Measurements from ENCODE around the gene RPH3AL. TPM values are rescaled to one million over a fixed set of nuclear protein-coding genes. Genes with fewer than 3 reads are reported as not detected.
"Not testable (repeated sequence)": the region's sequence is repeated elsewhere in the genome, so short reads cannot be mapped to it uniquely, and the experiment has no call there.

Gene RPH3AL
- total RNA-seq, 2 experiments from 2014 or later, result 2.4 to 2.8 TPM

DNA sequence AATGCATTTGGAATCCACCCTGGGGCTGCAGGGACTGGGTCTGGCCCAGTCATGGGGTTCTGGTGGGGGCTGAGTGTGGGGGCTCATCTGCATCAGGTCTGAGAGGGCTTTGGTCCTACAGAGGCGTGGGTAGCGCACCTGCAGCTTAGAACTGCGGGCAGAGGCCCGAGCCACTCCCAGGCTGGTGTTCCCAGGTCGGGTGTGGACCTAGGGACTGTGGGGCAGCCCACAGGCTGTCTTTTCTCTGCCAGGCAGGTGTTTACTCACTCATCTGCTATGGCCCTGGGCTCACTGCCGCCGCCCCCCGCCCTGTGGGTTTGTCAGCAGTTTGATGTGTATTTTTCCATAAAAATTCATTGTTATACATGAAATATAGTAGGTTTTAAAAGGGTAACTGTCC is 144.2 kb downstream of the RPH3AL start:
- Mint-ChIP-seq H3K36me3 (ENCODE audit: low read depth) (peaks cover 5% of the 10 kb centered on the region), H3K27me3 (peaks cover 20% of the 10 kb centered on the region), H3K4me1 (ENCODE audit: low read depth) (no peaks in the 10 kb centered on the region), H3K27ac (no peak overlapping the region), H3K4me3 (no peak overlapping the region), H3K9me3 (peaks cover 3% of the 10 kb centered on the region)
- no peak overlapping the region for H3K27ac ChIP-seq (ENCODE audit: low read depth in 1 of 2, low read length in 2 of 2)
- H3K4me3 ChIP-seq (ENCODE audit: low read length), result no peak overlapping the region
- POLR2A ChIA-PET, result no interaction called here
- TF ChIP-seq, protein P1, sequence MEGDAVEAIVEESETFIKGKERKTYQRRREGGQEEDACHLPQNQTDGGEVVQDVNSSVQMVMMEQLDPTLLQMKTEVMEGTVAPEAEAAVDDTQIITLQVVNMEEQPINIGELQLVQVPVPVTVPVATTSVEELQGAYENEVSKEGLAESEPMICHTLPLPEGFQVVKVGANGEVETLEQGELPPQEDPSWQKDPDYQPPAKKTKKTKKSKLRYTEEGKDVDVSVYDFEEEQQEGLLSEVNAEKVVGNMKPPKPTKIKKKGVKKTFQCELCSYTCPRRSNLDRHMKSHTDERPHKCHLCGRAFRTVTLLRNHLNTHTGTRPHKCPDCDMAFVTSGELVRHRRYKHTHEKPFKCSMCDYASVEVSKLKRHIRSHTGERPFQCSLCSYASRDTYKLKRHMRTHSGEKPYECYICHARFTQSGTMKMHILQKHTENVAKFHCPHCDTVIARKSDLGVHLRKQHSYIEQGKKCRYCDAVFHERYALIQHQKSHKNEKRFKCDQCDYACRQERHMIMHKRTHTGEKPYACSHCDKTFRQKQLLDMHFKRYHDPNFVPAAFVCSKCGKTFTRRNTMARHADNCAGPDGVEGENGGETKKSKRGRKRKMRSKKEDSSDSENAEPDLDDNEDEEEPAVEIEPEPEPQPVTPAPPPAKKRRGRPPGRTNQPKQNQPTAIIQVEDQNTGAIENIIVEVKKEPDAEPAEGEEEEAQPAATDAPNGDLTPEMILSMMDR (IDR thresholded peaks at IDR 0.05), result no peak
- no peaks in the 10 kb centered on the region for H3K36me3 ChIP-seq (ENCODE audit: insufficient read depth, low read length)
- no peak for DNase-seq
- H3K9me3 ChIP-seq (ENCODE audit: control insufficient read depth in 1 of 2, insufficient read depth in 1 of 2, low read length in 2 of 2), result peaks cover 0 to 22% of the 10 kb centered on the region in 2 experiments
- ATAC-seq (ENCODE audit: poor library complexity), result no peak
- peaks cover 0 to 9% of the 10 kb centered on the region in 2 experiments for H3K27me3 ChIP-seq (ENCODE audit: control insufficient read depth in 1 of 2, insufficient read depth in 2 of 2, low read length in 2 of 2)
- intact Hi-C loops (cut with DNase I, micrococcal nuclease), result no loop called here
- no peaks in the 10 kb centered on the region for H3K4me1 ChIP-seq (ENCODE audit: insufficient read depth, low read length)
- CTCF ChIA-PET, result no interaction called here

DNA sequence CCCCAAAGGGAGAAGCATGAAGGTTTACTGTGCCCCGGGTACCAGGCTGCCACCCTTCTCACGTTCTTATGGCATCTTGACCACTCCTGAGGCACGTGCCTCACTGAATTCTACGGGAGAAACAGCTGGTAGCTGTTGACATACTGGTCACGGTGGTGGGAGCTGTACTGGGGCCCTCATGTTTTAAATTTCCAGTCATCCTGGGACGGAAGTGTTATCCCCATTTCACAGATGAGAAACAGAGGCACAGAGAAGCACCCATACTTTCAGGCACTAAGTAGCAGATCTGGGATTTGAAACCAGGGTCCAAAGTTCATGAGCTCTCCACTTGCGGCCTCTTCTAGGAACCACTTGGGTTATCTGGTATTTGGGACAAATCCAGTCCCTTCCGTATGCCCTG is 144.8 kb downstream of the RPH3AL start:
- Mint-ChIP-seq H3K4me1 (ENCODE audit: low read depth) (no peaks in the 10 kb centered on the region), H3K36me3 (ENCODE audit: low read depth) (peaks cover 5% of the 10 kb centered on the region), H3K27ac (no peak overlapping the region), H3K4me3 (no peak overlapping the region), H3K27me3 (peaks cover 25% of the 10 kb centered on the region), H3K9me3 (peaks cover 3% of the 10 kb centered on the region)
- CTCF ChIA-PET, result no interaction called here
- POLR2A ChIA-PET, result no interaction called here
- intact Hi-C loops (cut with DNase I, micrococcal nuclease), result no loop called here
- DNase-seq, result no peak
- no peak for ATAC-seq (ENCODE audit: poor library complexity)
- TF ChIP-seq, protein P1 (IDR thresholded peaks at IDR 0.05), result no peak
- Histone ChIP-seq H3K27ac (ENCODE audit: low read depth in 1 of 2, low read length in 2 of 2) (no peak overlapping the region), H3K9me3 (ENCODE audit: control insufficient read depth in 1 of 2, insufficient read depth in 1 of 2, low read length in 2 of 2) (peaks cover 0 to 22% of the 10 kb centered on the region in 2 experiments), H3K27me3 (ENCODE audit: control insufficient read depth in 1 of 2, insufficient read depth in 2 of 2, low read length in 2 of 2) (peaks cover 0 to 9% of the 10 kb centered on the region in 2 experiments), H3K4me3 (ENCODE audit: low read length) (no peak overlapping the region), H3K36me3 (ENCODE audit: insufficient read depth, low read length) (no peaks in the 10 kb centered on the region), H3K4me1 (ENCODE audit: insufficient read depth, low read length) (no peaks in the 10 kb centered on the region)

DNA sequence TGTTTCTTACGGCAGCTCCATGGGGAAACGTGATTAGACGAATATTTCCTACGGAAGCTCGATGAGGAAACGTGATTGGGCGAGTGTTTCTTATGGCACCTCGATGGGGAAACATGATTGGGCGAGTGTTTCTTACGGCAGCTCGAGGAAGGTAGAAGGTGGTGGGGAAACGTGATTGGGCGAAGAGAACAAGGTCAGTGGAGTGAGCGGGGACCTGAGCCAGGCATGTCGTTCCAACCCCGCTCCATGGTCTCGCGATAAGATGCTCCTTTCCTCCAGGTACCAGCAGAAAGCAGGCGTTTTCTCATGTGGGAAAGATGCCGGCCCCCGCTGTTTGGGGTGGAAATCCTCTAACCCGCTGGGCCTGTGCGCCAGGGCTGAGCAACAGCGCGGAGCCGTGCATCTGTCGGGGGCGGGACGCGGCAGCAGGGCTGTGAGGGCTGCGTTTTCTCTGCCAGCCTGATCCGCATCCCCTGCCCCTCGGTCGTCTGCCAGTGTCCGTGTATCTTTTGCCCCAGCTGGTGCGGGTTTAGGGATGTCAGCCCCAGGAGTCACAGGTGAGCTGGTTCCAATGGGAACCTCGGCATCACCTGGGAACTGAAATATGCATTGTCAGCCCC is 145.6 kb downstream of the RPH3AL start:
- CTCF ChIA-PET, result no interaction called here
- Mint-ChIP-seq H3K36me3 (ENCODE audit: low read depth) (peaks cover 3% of the 10 kb centered on the region), H3K27ac (no peak overlapping the region), H3K4me1 (ENCODE audit: low read depth) (no peaks in the 10 kb centered on the region), H3K27me3 (peaks cover 25% of the 10 kb centered on the region), H3K4me3 (no peak overlapping the region), H3K9me3 (peaks cover 3% of the 10 kb centered on the region)
- Histone ChIP-seq H3K27ac (ENCODE audit: low read depth in 1 of 2, low read length in 2 of 2) (no peak overlapping the region), H3K36me3 (ENCODE audit: insufficient read depth, low read length) (no peaks in the 10 kb centered on the region), H3K9me3 (ENCODE audit: control insufficient read depth in 1 of 2, insufficient read depth in 1 of 2, low read length in 2 of 2) (peaks cover 0 to 22% of the 10 kb centered on the region in 2 experiments), H3K4me1 (ENCODE audit: insufficient read depth, low read length) (no peaks in the 10 kb centered on the region), H3K4me3 (ENCODE audit: low read length) (no peak overlapping the region), H3K27me3 (ENCODE audit: control insufficient read depth in 1 of 2, insufficient read depth in 2 of 2, low read length in 2 of 2) (peaks cover 0 to 9% of the 10 kb centered on the region in 2 experiments)
- TF ChIP-seq, protein P1 (IDR thresholded peaks at IDR 0.05), result no peak
- POLR2A ChIA-PET, result no interaction called here
- DNase-seq (no peak), ATAC-seq (ENCODE audit: poor library complexity) (no peak)
- intact Hi-C loops (cut with DNase I, micrococcal nuclease), result no loop called here

DNA sequence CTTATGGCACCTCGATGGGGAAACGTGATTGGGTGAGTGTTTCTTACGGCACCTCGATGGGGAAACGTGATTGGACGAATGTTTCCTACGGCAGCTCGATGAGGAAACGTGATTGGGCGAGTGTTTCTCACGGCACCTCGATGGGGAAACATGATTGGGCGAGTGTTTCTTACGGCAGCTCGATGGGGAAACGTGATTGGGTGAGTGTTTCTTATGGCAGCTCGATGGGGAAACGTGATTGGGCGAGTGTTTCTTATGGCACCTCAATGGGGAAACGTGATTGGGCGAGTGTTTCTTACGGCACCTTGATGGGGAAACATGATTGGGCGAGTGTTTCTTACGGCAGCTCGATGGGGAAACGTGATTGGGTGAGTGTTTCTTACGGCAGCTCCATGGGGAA is 146.1 kb downstream of the RPH3AL start:
- H3K9me3 Mint-ChIP-seq; H3K36me3 ChIP-seq (ENCODE audit: insufficient read depth, low read length); DNase-seq; H3K4me1 Mint-ChIP-seq (ENCODE audit: low read depth); H3K36me3 Mint-ChIP-seq (ENCODE audit: low read depth); CTCF ChIA-PET; H3K27ac Mint-ChIP-seq; H3K27ac ChIP-seq (ENCODE audit: low read depth in 1 of 2, low read length in 2 of 2); intact Hi-C loops (cut with DNase I, micrococcal nuclease); POLR2A ChIA-PET; H3K27me3 ChIP-seq (ENCODE audit: control insufficient read depth in 1 of 2, insufficient read depth in 2 of 2, low read length in 2 of 2); H3K4me1 ChIP-seq (ENCODE audit: insufficient read depth, low read length); H3K4me3 Mint-ChIP-seq; H3K4me3 ChIP-seq (ENCODE audit: low read length); ATAC-seq (ENCODE audit: poor library complexity): not testable (repeated sequence)
- peaks cover 25% of the 10 kb centered on the region for H3K27me3 Mint-ChIP-seq
- peaks cover 0 to 22% of the 10 kb centered on the region in 2 experiments for H3K9me3 ChIP-seq (ENCODE audit: control insufficient read depth in 1 of 2, insufficient read depth in 1 of 2, low read length in 2 of 2)
